Coronary artery (tissue), 2 donors: ENCODE measurements around the gene BABAM2.

Experiments
- DNase-seq: peaks from one replicate; pipeline ENCODE4 v3.0.0-alpha.2; 2017; ENCODE audit warnings: low spot score
- H3K27ac ChIP-seq, 2 donors: fragments of 200-600 bp; sonication (generic); one replicate each; pipeline ENCODE4 v1.5.1; 2016 to 2019
- H3K4me3 ChIP-seq: fragments of 200-600 bp; sonication (generic); 2 replicates; pipeline ENCODE4 v1.5.1; 2016; ENCODE audit warnings: mild to moderate bottlenecking, moderate library complexity
- CTCF ChIP-seq: fragments of 200-600 bp; sonication (generic); IDR thresholded peaks from one replicate; pipeline ENCODE4 v1.5.1; 2019; ENCODE audit warnings: antibody characterized with exemption

Gene BABAM2

GRCh38 chr2:28349546-28350165, 459.1 kb downstream of the BABAM2 start:
- no peak for DNase-seq
- H3K4me3 ChIP-seq, result no peak overlapping the region
- no peak overlapping the region for H3K27ac ChIP-seq
- TF ChIP-seq CTCF, result no peak

GRCh38 chr2:28350196-28350595, 459.7 kb downstream of the BABAM2 start:
- no peak for DNase-seq

GRCh38 chr2:28350791-28351285, 460.3 kb downstream of the BABAM2 start:
- DNase-seq, result no peak
- H3K4me3 ChIP-seq, result no peak overlapping the region
- H3K27ac ChIP-seq, result no peak overlapping the region
- TF ChIP-seq CTCF, result no peak

More at GRCh38 chr2:28350196-28350595, 459.7 kb downstream of the BABAM2 start:
- Histone ChIP-seq H3K4me3 (no peak overlapping the region), H3K27ac (no peak overlapping the region)
- TF ChIP-seq CTCF, result no peak

GRCh38 chr2:28351621-28352020, 461.1 kb downstream of the BABAM2 start:
- no peak overlapping the region for H3K4me3 ChIP-seq
- no peak for TF ChIP-seq CTCF
- no peak for DNase-seq
- no peak overlapping the region for H3K27ac ChIP-seq

- Histone ChIP-seq H3K4me3 (no peak overlapping the region), H3K27ac (no peak overlapping the region)
- no peak for DNase-seq
- TF ChIP-seq CTCF, result no peak
These were observed 461.6 kb downstream of the BABAM2 start for GRCh38 chr2:28352104-28352503.

- no peak overlapping the region for H3K27ac ChIP-seq
- no peak overlapping the region for H3K4me3 ChIP-seq
- TF ChIP-seq CTCF, result no peak
- no peak for DNase-seq
These were observed 462.2 kb downstream of the BABAM2 start for GRCh38 chr2:28352610-28353195.

GRCh38 chr2:28354920-28355520, 464.5 kb downstream of the BABAM2 start:
- Histone ChIP-seq H3K27ac (peak overlapping the region; percentile 92 to 93), H3K4me3 (no peak overlapping the region)
- no peak for DNase-seq
- no peak for TF ChIP-seq CTCF
